GM04504 (cell line): ENCODE results near the gene PPIB.
"Not testable (repeated sequence)": the region's sequence is repeated elsewhere in the genome, so short reads cannot be mapped to it uniquely, and the experiment has no call there.

Experiments used
- DNase-seq: peaks from one replicate; pipeline ENCODE4 v3.0.0-alpha.2; 2012; ENCODE audit warnings: low read depth

PPIB gene

GRCh38 chr15:64110108-64110701, 52.6 kb downstream of the PPIB start:
- DNase-seq = not testable (repeated sequence)

GRCh38 chr15:64107337-64107736, 55.5 kb downstream of the PPIB start:
- no peak for DNase-seq
